Neural cell (in vitro differentiated cells): ENCODE data around the gene TEDC1. TPM values are rescaled to one million over a fixed set of nuclear protein-coding genes. Genes with fewer than 3 reads are reported as not detected.

Experiments used
- H2AFZ ChIP-seq: fragments of 200-600, 300-800 bp; sonication (generic), shearing (Covaris generic); 2 replicates; pipeline ENCODE4 v1.6.0; 2014; ENCODE audit warnings: low read depth, mild to moderate bottlenecking, antibody characterized with exemption, low read length, moderate library complexity
- H3F3A ChIP-seq: fragments of 200-600 bp; shearing (Covaris generic); 2 replicates; pipeline ENCODE4 v1.6.1; 2016; ENCODE audit warnings: mild to moderate bottlenecking, moderate library complexity, mixed read lengths, antibody characterized with exemption, low read length; ENCODE audit not compliant: insufficient read depth, poor library complexity, severe bottlenecking
- H3K27ac ChIP-seq: fragments of 200-600, 300-800 bp; sonication (generic), shearing (Covaris generic); 2 replicates; pipeline ENCODE4 v1.5.1; 2014; ENCODE audit warnings: mild to moderate bottlenecking, low read length, moderate library complexity
- H3K27me3 ChIP-seq: fragments of 300-800, 200-600 bp; sonication (generic), shearing (Covaris generic); 2 replicates; pipeline ENCODE4 v1.6.0; 2014; ENCODE audit warnings: mild to moderate bottlenecking, low read depth, low read length, moderate library complexity; ENCODE audit not compliant: insufficient read depth
- H3K36me3 ChIP-seq: fragments of 300-800, 200-600 bp; sonication (generic), shearing (Covaris generic); 2 replicates; pipeline ENCODE4 v1.5.1; 2014; ENCODE audit warnings: mild to moderate bottlenecking, antibody characterized with exemption, low read length, moderate library complexity; ENCODE audit not compliant: insufficient read depth
- H3K4me2 ChIP-seq: fragments of 300-800, 200-600 bp; sonication (generic), shearing (Covaris generic); 2 replicates; pipeline ENCODE4 v1.6.0; 2014; ENCODE audit warnings: mild to moderate bottlenecking, low read length
- H3K4me3 ChIP-seq: fragments of 300-800, 200-600 bp; sonication (generic), shearing (Covaris generic); 2 replicates; pipeline ENCODE4 v1.5.1; 2014; ENCODE audit warnings: mild to moderate bottlenecking, low read length, moderate library complexity
- H3K79me2 ChIP-seq: fragments of 200-600 bp; shearing (Covaris generic); replicated peaks from 2 replicates; pipeline ENCODE4 v1.6.0; 2014; ENCODE audit warnings: mild to moderate bottlenecking, low read length, moderate library complexity; ENCODE audit not compliant: insufficient read depth
- H3K9ac ChIP-seq: fragments of 300-800, 200-600 bp; sonication (generic), shearing (Covaris generic); 2 replicates; pipeline ENCODE4 v1.6.1; 2016; ENCODE audit warnings: mild to moderate bottlenecking, low read length, mixed read lengths
- H3K9me2 ChIP-seq: fragments of 200-600 bp; shearing (Covaris generic); 2 replicates; pipeline ENCODE4 v1.6.1; 2016; ENCODE audit warnings: mild to moderate bottlenecking, low read length, mixed read lengths; ENCODE audit not compliant: insufficient read depth
- H3K9me3 ChIP-seq: fragments of 200-600, 300-800 bp; sonication (generic), shearing (Covaris generic); 2 replicates; pipeline ENCODE4 v1.6.1; 2016; ENCODE audit warnings: mild to moderate bottlenecking, mixed run types, low read length, moderate library complexity, mixed read lengths
- H4K20me1 ChIP-seq: fragments of 200-600 bp; shearing (Covaris generic); 2 replicates; pipeline ENCODE4 v1.6.1; 2016; ENCODE audit warnings: mild to moderate bottlenecking, mixed run types; ENCODE audit not compliant: insufficient read depth
- EZH2 ChIP-seq: fragments of 200-600, 300-800 bp; shearing (Covaris generic), sonication (generic); IDR thresholded peaks from 2 replicates; pipeline ENCODE4 v1.6.1; 2014; ENCODE audit warnings: antibody characterized with exemption, low read length, borderline replicate concordance, mild to moderate bottlenecking; ENCODE audit not compliant: insufficient read depth, poor library complexity, severe bottlenecking
- MXI1 ChIP-seq: fragments of 450-650 bp; conservative IDR thresholded peaks from 2 replicates; pipeline ENCODE4 v1.6.1; 2014; ENCODE audit warnings: antibody characterized with exemption, mild to moderate bottlenecking; ENCODE audit not compliant: poor library complexity, severe bottlenecking
- polyA plus RNA-seq: library from polyadenylated mRNA; depleted of rRNA; stranded (reverse); fragments of >200 nt; gene quantifications from 2 replicates; pipeline ENCODE4 v1.2.3, GENCODE V29; 2014

Gene TEDC1
- polyA plus RNA-seq, 1 donor from 2014 or later, result 18.9 TPM

DNA sequence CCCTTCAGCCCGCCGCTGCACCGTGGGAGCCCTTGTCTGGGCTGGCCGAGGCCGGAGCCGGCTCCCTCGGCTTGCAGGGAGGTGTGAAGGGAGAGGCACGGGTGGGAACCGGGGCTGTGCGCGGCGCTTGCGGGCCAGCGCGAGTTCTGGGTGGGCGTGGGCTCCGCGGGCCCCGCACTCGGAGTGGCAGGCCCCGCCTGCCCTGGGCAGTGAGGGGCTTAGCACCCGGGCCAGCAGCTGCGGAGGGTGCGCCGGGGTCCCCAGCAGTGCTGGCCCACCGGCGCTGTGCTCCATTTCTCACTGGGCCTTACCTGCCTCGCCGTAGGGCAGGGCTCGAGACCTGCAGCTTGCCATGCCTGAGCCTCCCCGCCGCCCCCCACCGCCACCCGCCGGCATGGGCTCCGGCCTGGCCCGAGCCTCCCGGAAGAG lies 56.7 kb downstream of the TEDC1 start:
- Histone ChIP-seq H3K4me2 (no peak overlapping the region), H3K36me3 (no peaks in the 10 kb centered on the region), H3K9me2 (no peaks in the 10 kb centered on the region), H3K27me3 (no peaks in the 10 kb centered on the region), H3K27ac (no peak overlapping the region), H3K9me3 (peaks cover 3% of the 10 kb centered on the region), H3K4me3 (no peak overlapping the region), H3K9ac (no peak overlapping the region), H4K20me1 (no peaks in the 10 kb centered on the region), H3F3A (no peaks in the 10 kb centered on the region), H2AFZ (no peak overlapping the region), H3K79me2 (no peaks in the 10 kb centered on the region)
- no peak for TF ChIP-seq EZH2
- TF ChIP-seq MXI1, result no peak

Other genes starting within 250 kb of the TEDC1 start
- gene BTBD6, start 242.7 kb upstream of the TEDC1 start, polyA plus RNA-seq, result 94.1 and 120 TPM in 2 replicates
- 69.4 and 71.1 TPM in 2 replicates for gene BRF1, start 190.2 kb upstream of the TEDC1 start, polyA plus RNA-seq
- 77.7 and 110 TPM in 2 replicates for gene PACS2, start 176.5 kb upstream of the TEDC1 start, polyA plus RNA-seq
- gene TEX22, start 92.7 kb upstream of the TEDC1 start, polyA plus RNA-seq, result 0.22 TPM in 1 of 2 replicates, not detected in the other
- 94.0 and 101 TPM in 2 replicates for gene MTA1, start 71.4 kb upstream of the TEDC1 start, polyA plus RNA-seq
- gene CRIP2, start 16.4 kb upstream of the TEDC1 start, polyA plus RNA-seq, result 214 and 258 TPM in 2 replicates
- 0.58 and 0.82 TPM in 2 replicates for gene CRIP1, start 4.4 kb upstream of the TEDC1 start, polyA plus RNA-seq
- 19.5 and 26.6 TPM in 2 replicates for gene TMEM121, start 35.3 kb downstream of the TEDC1 start, polyA plus RNA-seq